ENCODE measurements around the gene FAM181A.

Gene FAM181A

DNA sequence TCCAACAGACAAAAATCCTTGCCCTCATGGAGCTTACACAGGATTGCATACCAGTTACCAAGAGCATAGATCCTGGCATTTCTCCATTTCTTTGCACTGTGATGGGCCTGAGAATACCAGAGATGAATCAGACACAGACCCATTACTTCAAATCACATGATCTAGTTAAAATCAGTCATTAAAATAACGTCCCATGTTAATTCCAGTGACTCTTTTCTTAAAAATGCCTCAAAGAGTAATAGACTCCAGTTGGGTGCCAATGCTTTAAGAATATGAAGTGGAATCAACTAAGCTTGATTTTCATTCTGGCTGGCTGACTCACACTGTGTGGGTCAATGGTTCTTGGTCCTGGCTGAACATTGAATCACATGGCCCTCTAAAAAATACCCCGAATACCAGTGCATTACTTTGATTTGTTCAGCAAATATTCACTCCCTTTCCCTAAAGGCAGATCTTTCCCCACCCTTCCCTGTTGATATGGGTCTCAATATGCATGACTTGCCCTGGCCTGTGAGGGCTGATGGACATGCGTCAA is 38.2 kb downstream of the FAM181A start:
- peak; percentile 32 to 64 for DNase-seq

DNA sequence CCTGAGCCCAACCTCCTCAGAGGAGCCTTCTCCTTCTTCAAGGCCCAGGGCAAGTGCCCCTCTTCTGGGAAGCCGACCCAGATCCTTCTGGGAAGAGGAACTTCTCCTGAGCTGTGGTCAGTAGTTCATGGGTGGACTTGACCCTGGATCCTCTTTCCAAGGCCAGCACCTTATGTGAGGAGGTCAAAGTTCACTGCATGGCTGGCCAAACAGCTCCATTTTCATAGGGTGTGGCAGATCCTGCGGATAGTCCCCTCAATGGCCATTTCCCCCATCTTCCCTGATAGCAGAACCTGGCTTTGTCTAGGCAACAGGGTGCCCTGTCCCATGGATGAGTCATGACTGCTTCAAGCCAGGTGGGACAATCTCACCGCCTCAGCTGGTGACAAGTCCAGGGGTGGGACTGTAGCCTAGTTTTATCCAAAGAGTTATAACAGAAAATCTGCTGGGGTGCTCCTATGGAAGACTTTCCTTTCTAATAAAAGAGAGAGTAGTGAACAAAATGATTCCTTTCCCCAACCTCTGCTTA is 38.9 kb downstream of the FAM181A start:
- DNase-seq: no peak

DNA sequence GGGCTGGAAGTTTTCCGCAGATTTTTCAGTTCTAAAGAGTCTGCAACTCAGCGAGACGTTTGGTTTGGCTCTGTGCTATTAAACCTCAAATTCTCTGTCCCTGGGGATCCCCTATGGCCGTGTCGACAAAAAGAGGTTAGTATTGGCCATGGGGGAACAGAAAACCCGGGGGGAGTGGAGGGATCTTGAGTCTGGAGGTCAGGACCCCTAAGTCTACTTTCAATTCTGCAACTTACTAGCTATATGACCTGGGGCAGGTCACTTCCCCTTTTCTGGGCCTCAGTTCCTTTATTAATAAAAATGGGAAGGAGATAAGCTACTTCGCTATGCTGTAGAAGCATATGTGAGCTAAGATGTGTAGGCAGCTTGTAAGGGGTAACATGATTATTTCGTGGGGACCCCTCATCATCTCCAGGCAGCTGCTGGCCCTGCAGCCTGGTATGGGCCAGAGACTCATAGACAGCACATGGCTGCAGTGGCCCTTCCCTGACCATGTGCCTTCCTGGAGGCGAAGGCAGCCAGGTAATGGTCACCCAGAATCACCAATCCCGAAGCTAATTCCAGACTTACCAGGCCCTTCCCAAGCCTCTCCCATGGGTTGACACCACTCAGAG is 40.6 kb downstream of the FAM181A start:
- peak; percentile 52 to 63 for DNase-seq

DNA sequence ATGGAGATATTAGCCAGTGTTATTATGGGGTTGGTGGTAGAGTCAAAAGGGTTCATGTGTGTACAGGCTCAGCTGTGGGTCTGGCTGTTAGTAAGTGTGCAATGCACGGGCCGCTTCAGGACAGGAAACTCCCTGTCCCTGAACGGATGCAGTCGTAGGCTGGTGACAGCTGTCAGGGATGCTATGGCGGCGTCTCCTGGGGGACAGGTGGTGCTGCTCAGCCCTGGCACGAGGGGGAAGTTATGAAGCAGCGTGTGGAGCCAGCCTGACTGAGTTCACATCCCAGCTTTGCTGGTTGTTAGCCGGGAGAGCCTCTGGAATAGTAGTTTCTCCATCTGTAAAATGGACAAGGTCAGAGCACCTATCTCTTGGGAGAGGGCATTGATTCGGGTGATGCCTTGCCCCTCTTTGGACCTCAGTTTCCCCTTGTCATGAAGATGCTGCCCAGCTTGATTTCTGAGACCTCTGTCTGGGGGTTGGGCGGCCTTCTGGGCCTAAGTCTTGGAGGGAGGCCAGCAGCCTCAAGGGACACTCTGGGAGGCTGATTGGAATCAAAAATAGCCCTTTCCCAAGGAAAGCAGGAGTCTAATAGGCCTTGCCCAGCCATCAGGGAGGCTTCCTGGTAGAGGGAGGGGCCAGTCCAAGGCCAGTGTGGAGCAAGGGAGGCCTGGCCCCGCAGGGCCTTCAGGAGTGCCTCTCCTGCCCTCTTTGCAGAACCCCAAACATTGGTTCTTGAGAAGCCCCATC is 42.1 kb downstream of the FAM181A start:
- DNase-seq: no peak

DNA sequence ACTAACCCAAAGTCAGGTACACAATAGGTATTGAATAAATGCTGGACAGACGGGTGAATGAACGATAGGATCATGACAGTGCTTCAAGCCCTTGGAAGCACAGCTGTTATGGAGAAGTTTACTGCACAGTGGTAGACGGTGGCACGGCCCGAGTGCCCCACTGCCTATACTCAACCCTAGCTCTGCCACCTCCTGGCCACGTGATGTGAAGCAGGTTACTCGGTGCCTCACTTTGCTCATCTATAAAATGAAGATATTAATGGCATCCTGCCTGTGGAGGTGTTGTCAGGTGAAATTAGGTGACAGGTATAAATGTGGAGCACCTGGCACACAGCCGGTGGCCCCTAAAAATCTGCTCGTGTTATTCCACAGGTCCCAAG is 43.4 kb downstream of the FAM181A start:
- no peak for DNase-seq

DNA sequence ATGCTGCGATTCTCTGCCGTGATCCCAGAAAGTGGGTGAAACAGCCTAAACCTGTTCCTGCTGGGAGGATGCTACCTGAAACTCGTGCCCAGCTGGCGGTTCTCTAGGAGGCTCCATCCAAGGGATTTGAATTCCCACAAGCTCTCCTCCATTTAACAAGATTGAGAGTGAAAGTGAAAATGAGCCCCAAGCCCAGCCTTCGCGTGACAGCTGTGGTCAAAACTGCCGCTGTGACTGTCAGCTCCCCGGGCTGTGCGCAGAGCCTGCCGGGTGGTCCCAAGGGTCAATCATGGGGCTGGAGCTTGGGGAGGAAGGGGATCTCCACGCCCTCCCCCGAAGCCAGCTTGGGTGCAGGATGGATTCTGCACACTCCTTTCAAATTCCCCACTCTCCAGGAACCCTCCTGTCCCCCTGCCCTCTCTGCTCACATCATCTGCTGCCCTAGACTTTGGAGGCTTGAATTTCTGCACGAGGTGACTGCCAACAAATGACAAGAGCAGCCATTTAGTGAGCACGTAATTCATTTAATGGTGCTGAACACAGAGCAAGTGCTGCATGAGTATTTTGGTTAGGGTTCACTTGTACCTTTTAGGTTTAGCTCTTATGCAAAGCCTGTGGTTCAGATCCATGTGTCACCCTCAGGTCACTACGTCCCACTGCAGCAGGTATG is 44.0 kb downstream of the FAM181A start:
- peak in 1 of 2 donors; percentile 52 for DNase-seq

DNA sequence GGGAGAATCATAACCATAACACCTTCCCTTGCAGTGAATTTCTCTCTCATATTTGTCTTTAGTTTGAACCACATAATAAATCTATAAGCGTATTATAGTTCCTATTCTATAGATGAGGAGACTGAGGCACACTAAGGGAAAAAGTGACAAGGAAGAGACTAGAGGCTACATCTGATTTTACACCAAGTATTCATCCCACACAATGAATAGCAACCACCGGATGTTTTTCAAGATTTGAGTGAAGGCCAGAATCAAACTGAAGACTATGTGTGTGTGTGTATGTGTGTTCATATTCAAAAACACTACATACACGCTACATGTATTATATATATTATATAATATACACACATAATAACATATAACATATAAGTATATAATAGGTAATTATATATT is 44.5 kb downstream of the FAM181A start:
- no peak for DNase-seq

DNA sequence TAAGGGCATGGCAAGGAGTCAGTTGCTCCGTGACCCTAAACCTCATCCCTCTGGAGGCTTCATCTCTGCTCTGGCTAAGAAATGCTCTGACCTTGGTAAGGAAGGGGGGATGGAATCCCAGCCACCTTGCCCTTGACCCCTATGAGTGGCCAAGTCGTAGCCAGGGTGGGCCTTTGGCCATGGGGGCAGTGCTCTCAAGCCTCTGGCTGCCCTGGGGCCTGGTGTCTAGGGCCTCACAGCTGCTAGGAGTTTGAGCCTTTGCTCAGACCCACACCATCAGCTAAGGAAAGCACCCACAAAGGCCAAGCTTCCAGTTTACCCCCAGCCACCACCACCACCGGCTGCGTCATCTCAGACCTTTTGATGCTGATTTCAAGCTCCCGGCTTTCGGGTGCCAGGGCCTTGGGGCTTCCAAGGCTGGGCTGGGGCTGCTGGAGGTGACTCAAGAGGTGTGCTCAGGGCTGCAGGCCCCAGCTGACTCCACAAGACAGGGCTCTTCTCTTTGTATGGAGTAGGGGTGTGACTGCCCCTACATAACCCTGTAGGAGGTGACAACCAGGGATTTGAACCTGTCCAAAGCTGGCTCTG is 45.6 kb downstream of the FAM181A start:
- DNase-seq: no peak

DNA sequence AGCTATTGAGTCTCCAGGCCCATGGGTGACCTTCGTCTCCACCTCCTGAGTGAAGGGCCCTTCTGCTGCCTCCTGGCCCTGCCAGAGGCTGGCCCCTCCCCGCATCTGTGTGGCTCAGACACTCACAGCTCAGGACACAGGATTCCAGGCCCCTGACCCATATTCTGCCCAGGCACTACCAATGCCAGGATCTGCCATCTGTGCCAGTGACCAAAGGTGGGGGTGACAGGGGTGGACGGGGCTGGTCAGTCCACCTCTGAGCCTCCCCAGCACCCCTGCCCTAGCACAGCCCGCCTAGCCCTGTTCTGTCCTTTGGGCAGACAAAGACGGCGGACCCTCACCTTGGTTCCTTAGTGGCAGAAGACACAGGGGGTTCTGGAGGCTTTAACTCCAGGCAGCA is 46.5 kb downstream of the FAM181A start:
- no peak for DNase-seq

DNA sequence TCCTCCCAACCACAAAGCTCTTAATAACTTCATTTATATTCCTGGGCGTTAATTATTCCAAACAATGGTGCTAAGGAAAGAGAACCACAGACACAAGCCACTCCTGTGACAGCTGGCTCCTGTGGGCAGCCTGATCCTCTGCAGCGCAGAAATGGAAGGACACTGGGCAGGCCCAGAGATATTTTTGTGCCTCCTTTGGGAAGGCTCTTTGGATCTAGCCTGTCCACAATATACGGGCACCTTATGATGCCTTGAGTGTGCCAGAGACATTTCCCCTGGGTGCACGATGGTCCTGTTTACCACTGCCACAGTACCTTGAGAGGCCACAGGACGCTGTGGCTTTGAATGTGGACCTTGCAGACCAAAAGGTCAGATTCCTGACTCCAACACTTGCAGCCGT is 47.2 kb downstream of the FAM181A start:
- no peak for DNase-seq

DNA sequence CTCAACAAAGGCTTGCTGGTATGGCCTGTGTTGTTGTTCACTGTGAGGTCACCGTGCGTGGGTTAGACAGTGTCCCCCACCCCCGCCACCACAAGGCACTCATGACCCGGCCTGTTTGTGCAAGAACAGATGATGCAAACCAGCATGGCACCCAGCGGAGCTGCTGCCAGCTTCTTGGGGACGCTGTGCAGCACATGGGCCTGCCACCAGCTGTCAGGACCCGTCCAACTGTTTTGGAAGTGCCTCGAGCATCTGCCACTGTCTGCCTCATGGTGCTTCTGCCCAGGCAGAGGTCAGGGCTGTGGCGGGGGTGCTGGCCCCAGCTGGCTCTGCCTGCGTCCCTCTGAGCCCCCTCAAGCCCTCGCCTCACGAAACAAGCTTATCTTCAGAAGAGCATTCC is 47.7 kb downstream of the FAM181A start:
- peak; percentile 83 to 94 for DNase-seq

DNA sequence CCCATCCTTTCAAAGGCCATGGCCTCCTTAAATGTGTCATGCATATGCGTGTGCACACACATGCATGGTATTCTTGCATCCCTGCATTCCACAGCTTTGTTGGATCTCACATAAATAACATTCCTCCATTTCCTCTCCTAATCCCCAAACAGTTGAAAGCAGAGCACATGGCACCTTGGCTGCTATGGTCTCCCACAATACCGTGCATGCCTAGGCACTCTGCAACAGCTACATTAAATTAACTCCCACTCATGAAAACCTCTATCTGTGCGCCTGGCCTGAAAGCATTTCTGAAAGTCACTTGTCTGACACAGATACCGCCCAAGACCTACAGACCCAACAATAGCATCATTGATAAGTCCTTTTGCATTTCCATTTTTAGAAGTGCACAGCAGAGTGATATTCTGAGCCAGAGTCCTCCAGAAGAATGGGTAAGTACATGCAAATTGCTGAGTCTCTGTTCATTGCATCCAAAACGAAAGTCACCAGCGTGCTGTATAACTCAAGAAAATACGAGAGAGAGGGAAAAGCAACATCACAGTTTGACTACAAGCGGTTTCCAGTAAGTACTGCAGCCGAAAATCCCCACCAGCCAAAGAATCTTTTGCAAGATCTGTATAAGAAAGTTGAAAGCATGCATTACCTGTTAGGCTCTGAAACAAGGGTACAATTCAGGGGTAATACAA is 48.8 kb downstream of the FAM181A start:
- no peak for DNase-seq

DNA sequence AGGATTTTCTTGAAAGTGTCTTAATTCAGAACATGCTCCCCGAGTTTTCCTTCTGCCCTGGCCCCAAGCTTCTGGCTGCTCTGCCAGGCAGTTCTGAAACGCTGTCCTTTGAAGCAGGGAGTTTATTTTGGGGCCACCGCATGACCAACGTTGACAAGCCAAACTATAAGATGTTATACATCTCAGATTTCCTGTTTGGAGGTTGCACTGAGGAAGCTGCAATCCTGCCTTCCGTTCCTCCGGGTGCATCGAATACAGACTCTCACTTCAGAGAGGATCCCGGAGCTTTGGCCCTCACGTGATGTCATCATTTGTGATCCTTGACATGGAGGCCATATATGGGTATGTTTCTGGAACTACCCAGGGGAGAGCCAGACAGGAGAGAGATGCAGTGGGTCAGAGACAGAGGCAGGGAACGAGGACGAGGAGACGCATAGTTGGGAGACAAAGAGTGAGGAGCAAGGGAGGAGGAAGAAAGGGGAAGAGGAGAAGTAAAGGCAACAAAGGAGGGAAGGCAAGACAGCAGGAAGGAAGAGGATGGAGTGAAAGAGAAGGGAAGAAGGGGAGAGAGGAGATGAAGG is 49.4 kb downstream of the FAM181A start, which contains the start of gene ASB2:
Gene ASB2, minus strand, starts transcription at position 94 of the 581 bp plus-strand sequence. CDS start 12,031 bp downstream, outside the sequence.
- DNase-seq: no peak

DNA sequence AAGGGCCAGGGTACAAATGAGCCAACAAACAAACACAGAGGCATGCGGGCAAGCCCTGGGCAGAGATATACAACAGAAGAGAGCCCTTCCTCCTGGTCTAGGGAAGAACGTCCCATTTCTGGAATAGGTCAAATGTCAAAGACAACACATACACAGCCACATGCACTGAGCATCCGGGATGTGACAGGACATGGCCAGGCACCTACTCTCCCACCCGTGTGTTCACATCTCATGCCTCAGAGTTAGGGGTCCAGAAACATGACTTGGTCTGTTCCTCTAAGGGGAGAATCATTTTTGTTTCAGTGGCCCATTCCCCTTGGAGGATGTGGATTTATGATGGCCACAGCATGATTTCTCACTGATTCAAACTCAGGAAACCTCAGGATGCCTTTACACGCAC is 50.0 kb downstream of the FAM181A start:
- DNase-seq: no peak

DNA sequence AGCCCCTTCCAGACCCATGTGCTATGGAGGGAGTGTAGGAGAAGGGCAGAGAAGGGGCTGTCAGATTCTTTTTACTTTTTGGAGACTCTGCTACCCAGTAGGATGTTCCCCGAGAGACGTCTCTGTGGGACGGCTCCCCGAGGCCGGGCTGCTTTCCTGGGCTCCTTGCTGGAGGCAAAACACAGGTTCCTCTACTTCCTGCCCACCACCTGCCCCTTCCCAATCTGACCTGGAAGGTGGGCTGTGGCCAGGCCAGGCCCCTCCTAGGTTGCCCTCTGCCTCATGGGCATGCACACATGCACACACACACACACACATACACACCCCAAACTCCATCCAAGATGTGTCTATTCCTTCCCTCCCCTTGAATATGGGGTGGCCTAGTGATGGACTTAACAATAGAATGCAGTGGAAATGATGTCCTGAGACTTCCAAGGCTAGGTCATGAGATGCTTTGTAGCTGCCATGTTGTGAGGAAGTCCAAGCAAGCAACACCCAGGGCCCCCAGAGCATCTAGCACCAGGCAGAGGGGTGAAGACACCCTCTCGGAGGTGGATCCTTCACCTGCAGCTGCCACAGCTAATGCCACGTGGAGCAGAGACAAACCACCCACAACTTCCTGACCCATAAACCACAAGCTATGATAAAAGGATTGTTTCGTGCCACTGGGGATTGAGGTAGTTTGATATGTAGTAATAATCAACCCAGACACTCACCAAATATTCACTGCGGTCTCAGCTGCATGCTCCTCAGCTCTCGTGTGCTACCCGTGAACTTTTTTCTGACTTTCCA is 50.8 kb downstream of the FAM181A start:
- no peak for DNase-seq

DNA sequence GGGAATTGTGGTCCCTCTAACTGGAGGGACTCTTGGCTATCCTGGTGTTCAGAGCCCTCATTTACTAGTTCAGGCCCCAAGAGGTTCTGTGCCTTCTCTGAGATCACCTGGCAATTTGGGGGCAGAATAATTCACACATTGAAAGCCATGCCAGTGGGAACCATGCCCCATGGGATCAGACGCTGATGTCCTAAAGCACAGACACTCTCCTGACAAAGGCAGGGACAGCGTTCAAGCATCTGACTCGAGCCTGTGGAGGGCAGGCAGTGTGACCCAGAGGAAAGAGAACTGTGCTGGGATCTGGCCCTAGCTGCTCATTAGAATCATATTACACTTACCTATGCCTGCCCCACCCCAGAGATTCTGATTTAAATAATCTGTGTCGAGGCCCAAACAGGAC is 51.6 kb downstream of the FAM181A start:
- DNase-seq: no peak
